Body of pancreas (tissue), 4 donors: Measurements from ENCODE around the gene SGMS1. TPM values are rescaled to one million over a fixed set of nuclear protein-coding genes. Genes with fewer than 3 reads are reported as not detected.
"Not testable (repeated sequence)": the region's sequence is repeated elsewhere in the genome, so short reads cannot be mapped to it uniquely, and the experiment has no call there.

Source experiments
- ATAC-seq: fragments of 150-250 bp; one replicate; pipeline ENCODE4 v1.9.1; 2016
- DNase-seq, 4 donors: peaks; one replicate each; pipeline ENCODE4 v3.0.0-alpha.2; 2019
- H3K27ac ChIP-seq, 4 donors: fragments of 200-600 bp; sonication (generic); 1 replicate in 3 of 4; 2 replicates in 1 of 4; pipeline versions ENCODE4 v1.5.1 to v1.6.1; 2016 to 2019; ENCODE audit warnings: mild to moderate bottlenecking in 1 of 4, mixed read lengths in 1 of 4, moderate library complexity in 1 of 4
- H3K27me3 ChIP-seq, 2 donors: fragments of 200-600 bp; sonication (generic); one replicate each; pipeline ENCODE4 v1.6.0; 2016; ENCODE audit warnings: mild to moderate bottlenecking in 1 of 2
- H3K36me3 ChIP-seq, 2 donors: fragments of 200-600 bp; sonication (generic); replicated peaks in 1 of 2; 2 replicates each; pipeline ENCODE4 v1.5.1; 2016; ENCODE audit warnings: low read depth in 2 of 2; ENCODE audit not compliant: insufficient read depth in 1 of 2
- H3K4me1 ChIP-seq: fragments of 200-600 bp; sonication (generic); one replicate; pipeline ENCODE4 v1.6.0; 2016
- H3K4me3 ChIP-seq, 2 donors: fragments of 200-600 bp; sonication (generic); 1 replicate in 1 of 2; 2 replicates in 1 of 2; pipeline ENCODE4 v1.5.1; 2016 to 2019
- H3K9me3 ChIP-seq, 3 donors: fragments of 200-600 bp; sonication (generic); 1 replicate in 2 of 3; 2 replicates in 1 of 3; pipeline ENCODE4 v1.5.1; 2016
- POLR2A ChIP-seq, 3 donors: fragments of 450-650 bp; IDR thresholded peaks; one replicate each; pipeline ENCODE4 v1.6.1; 2016; ENCODE audit warnings: antibody characterized with exemption in 3 of 3, mild to moderate bottlenecking in 2 of 3
- whole genome bisulfite sequencing, 2 donors: methylation state at CpG; one replicate each; pipeline ENCODE4 v1.1.5; 2017; 5-methylcytosine and 5-hydroxymethylcytosine counted together
- intact Hi-C: fragments of 100-400 bp; cut with DNase I; formaldehyde crosslinking; loops from one replicate; pipeline ENCODE4 v1.15.1; 2023
- total RNA-seq, 2 donors: library from RNA; depleted of rRNA; stranded (reverse); fragments of >200 nt; gene quantifications; one replicate each; pipeline ENCODE4 v1.1.0, GENCODE V29; 2016
- TF ChIP-seq, protein P1 (sequence below), 7 experiments: fragments of 450-650 bp in 4 of 7; fragments of 200-600 bp in 3 of 7; sonication (generic) in 3 of 7; IDR thresholded peaks; one replicate each; pipeline ENCODE4 v1.5.1; 2016 to 2019; ENCODE audit warnings: antibody characterized with exemption in 7 of 7

The SGMS1 gene
- total RNA-seq, 2 donors from 2014 or later = 46.2 to 68.9 TPM

DNA sequence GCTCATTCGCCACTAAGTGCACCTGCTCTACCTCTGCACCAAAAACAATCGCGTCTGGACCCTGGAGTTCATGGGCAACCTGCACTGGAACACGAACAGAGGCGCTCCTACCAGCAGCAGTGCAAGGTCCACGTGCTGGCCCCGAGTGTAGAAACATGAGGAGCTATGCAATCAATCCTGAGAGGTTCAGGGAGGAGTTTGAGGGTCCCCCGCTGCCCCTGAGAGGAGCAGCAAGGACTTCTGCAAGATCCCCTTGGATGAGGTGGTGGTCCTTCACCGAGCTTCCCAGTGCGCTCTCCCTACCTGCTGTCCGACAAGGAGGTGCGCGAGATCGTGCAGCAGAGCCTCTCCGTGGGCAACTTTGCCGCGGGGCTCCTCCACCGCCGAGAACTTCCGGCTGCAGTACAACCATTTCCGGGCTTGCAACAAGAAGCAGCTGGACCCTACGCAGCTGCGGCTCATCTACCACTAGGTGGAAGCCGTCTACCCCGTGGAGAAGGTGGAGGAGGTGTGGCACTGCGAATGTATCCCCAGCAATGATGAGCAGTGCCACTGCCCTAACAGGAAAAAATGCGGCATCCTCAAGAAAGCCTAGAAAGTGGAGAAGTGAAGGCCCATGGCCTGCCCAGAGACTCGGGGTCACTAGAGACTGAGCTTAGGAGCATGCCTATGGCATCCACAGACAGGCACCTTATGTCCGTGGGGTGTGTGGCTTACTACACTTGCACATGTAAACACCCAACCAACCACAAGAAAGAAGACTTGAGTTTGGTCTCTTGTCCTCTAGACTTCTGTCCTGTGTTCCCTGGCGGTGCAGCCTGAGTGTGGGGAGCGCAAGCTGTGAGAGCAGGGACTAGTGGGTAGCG, 36.3 kb upstream of the SGMS1 start:
- H3K27ac ChIP-seq, H3K27me3 ChIP-seq, intact Hi-C loops, H3K4me1 ChIP-seq, H3K9me3 ChIP-seq, H3K4me3 ChIP-seq, H3K36me3 ChIP-seq: not testable (repeated sequence)
- TF ChIP-seq, protein P1, sequence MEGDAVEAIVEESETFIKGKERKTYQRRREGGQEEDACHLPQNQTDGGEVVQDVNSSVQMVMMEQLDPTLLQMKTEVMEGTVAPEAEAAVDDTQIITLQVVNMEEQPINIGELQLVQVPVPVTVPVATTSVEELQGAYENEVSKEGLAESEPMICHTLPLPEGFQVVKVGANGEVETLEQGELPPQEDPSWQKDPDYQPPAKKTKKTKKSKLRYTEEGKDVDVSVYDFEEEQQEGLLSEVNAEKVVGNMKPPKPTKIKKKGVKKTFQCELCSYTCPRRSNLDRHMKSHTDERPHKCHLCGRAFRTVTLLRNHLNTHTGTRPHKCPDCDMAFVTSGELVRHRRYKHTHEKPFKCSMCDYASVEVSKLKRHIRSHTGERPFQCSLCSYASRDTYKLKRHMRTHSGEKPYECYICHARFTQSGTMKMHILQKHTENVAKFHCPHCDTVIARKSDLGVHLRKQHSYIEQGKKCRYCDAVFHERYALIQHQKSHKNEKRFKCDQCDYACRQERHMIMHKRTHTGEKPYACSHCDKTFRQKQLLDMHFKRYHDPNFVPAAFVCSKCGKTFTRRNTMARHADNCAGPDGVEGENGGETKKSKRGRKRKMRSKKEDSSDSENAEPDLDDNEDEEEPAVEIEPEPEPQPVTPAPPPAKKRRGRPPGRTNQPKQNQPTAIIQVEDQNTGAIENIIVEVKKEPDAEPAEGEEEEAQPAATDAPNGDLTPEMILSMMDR (IDR thresholded peaks at IDR 0.05) = peak in 1 of 7 experiments; percentile 25
- whole genome bisulfite sequencing, 2 donors = 57% methylated on average over 25 to 32 of the region's 32 CpGs
- peak in 3 of 4 donors; percentile 10 to 50 (median 22) for DNase-seq
- peak; percentile 21 for ATAC-seq

DNA sequence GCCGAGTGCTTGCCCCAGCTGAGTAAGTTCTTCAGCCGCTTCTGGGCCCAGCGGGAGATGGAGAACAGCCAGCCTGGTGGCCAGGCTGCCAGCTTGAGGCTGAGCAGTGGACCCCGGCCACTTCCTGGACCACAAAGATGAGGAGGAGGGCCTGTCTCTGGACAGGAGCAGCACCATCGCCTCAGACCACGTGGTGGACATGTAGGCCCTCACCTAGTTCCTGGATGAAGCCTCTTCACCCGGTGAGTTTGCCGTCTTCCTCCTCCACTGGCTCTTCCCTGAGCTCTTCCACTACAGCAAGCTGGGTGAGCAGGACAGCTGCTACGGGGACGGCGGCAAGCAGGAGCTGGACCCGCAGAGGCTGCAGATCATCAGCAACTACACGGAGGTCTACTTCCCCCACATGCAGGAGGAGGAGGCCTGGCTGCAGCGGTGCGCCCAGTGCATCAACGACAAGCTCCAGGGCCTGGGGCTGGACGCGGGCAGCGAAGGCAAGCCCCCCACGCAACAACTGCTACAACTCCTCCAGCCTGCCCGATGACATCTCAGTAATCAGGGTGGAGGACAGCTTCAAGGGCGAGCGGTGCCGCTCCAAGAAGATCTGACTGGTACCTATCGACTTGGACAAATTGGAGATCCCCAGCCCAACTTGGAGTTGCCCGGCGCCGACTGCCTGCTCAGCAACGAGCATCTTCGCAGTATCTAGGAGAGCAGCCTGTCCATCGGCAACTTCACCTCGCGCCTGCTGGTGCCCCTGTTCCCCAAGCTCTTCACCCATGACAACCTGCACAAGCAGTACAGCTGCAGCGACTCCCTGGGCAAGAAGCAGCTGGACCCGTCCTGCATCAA, 35.5 kb upstream of the SGMS1 start:
- ATAC-seq, H3K4me1 ChIP-seq, H3K27ac ChIP-seq, H3K27me3 ChIP-seq, H3K9me3 ChIP-seq, intact Hi-C loops, H3K4me3 ChIP-seq, H3K36me3 ChIP-seq, DNase-seq: not testable (repeated sequence)
- 87 to 92% methylated on average over 15 to 27 of the region's 35 CpGs for WGBS, 2 donors

DNA sequence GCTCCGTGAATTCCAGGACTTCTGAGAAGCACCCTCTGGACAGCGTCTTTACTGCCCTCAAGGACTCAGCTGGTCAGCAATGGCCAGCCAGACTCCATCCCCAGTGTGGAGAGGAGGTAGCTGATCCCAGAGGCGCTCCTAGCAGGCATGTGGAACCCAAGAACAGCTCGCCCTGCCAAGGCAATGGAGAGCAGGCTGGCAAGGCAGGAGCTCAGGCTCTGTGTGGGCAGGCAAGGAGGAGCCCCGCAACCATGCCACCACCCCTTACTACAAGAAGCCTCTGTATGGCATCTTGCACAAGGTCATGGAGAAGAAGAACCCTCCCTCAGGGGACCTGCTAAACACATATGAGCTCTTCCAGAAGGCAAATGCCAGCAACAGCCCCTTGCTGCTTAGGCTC, 34.4 kb upstream of the SGMS1 start:
- Histone ChIP-seq H3K27me3 (no peaks in the 10 kb centered on the region), H3K4me3 (no peak overlapping the region), H3K36me3 (no peaks in the 10 kb centered on the region), H3K4me1 (peaks cover 2% of the 10 kb centered on the region), H3K9me3 (no peaks in the 10 kb centered on the region), H3K27ac (no peak overlapping the region)
- 63 to 83% methylated on average over 1 to 5 of the region's 5 CpGs for WGBS, 2 donors
- intact Hi-C loops = no loop called here
- TF ChIP-seq, protein P1 (IDR thresholded peaks at IDR 0.05) = no peak
- no peak for TF ChIP-seq POLR2A (IDR thresholded peaks at IDR 0.05)
- no peak for ATAC-seq
- DNase-seq = no peak

DNA sequence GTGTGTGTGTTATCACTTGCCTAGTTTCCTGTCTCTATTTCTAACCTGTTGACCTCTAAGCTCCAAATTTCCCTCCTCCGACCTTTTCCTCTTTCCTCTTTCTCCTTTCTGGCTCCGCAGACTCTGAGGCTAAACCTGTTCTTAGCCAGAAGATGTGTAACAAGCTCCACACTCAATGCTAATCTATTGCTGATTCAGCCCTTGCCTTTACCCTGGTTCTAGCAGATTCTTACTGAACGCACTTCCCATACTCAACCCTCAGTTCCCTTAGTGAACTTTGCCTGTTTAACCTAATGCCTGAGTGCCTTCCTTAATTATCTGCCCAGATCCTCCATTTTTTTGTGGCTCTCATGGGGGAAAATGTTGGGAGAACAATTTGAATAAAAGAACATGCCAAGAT, 30.0 kb upstream of the SGMS1 start:
- intact Hi-C loops = no loop called here
- TF ChIP-seq POLR2A (IDR thresholded peaks at IDR 0.05) = no peak
- TF ChIP-seq, protein P1 (IDR thresholded peaks at IDR 0.05) = no peak
- no peaks in the 10 kb centered on the region for H3K36me3 ChIP-seq
- ATAC-seq = no peak
- no peak for DNase-seq
- no peaks in the 10 kb centered on the region for H3K9me3 ChIP-seq
- H3K27ac ChIP-seq = no peak overlapping the region
- H3K4me3 ChIP-seq = no peak overlapping the region
- no peaks in the 10 kb centered on the region for H3K27me3 ChIP-seq
- 31 to 38% methylated on average over 3 of the region's 3 CpGs for WGBS, 2 donors
- peaks cover 5% of the 10 kb centered on the region for H3K4me1 ChIP-seq

DNA sequence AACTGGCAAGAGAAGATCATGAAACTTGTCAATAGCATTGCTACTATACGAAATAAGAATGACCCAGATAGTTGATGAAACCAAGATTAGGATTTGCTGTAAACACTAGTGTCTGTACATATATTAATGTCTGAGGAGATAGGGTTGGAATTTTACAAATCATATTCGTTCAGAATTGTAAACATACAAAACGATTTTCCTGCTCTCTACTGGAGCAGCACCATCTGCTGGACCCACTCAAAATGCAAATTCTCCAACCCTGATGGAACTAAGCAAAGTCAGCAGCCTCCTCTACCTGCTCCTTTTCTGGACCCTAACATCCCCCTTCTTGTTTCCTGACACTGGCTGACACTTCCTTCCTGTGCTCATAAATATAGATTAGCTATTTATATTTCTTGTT, 29.4 kb upstream of the SGMS1 start:
- TF ChIP-seq, protein P1 (IDR thresholded peaks at IDR 0.05) = peak; percentile 23 to 61 (median 55)
- TF ChIP-seq POLR2A (IDR thresholded peaks at IDR 0.05) = no peak
- Histone ChIP-seq H3K27me3 (no peaks in the 10 kb centered on the region), H3K4me1 (peaks cover 5% of the 10 kb centered on the region), H3K27ac (no peak overlapping the region), H3K9me3 (no peaks in the 10 kb centered on the region), H3K36me3 (no peaks in the 10 kb centered on the region), H3K4me3 (no peak overlapping the region)
- intact Hi-C loops = no loop called here
- ATAC-seq (no peak), DNase-seq (peak; percentile 20 to 38 (median 22))
- 0% methylated on average over 3 of the region's 3 CpGs for WGBS, 2 donors
